ENCODE measurements around the gene F10.

GRCh38 chr13:113169277-113170272 lies 47.0 kb downstream of the F10 start:
- TF ChIP-seq CTCF (IDR thresholded peaks at IDR 0.05 in 4 of 5, conservative IDR thresholded peaks at IDR 0.05 in 1 of 5), result no peak
- TF ChIP-seq POLR2A (IDR thresholded peaks at IDR 0.05), result no peak
